Activated CD4-positive, alpha-beta T cell treated with anti-CD3 and anti-CD28 coated beads for 1 hour (primary cell): ENCODE results near the gene METAP1D.

Experiments
- DNase-seq: peaks from one replicate; pipeline ENCODE4 v3.0.0-alpha.2; 2020

Gene METAP1D

GRCh38 chr2:171999161-171999560 is 592 bp upstream of the METAP1D start:
- no peak for DNase-seq

GRCh38 chr2:172000696-172001361 is 1.1 kb downstream of the METAP1D start:
- no peak for DNase-seq

GRCh38 chr2:172007372-172007771 is 7.6 kb downstream of the METAP1D start:
- DNase-seq, result no peak

- DNase-seq, result no peak
These were observed 10.1 kb downstream of the METAP1D start for GRCh38 chr2:172009823-172010222.

GRCh38 chr2:172011812-172012575 is 12.2 kb downstream of the METAP1D start:
- no peak for DNase-seq

- no peak for DNase-seq
These were observed 13.1 kb downstream of the METAP1D start for GRCh38 chr2:172012677-172013391.

- DNase-seq, result no peak
These were observed 13.6 kb downstream of the METAP1D start for GRCh38 chr2:172013396-172013795.

- DNase-seq, result no peak
These were observed 21.6 kb downstream of the METAP1D start for GRCh38 chr2:172021074-172021931.

GRCh38 chr2:172021955-172022354 is 22.2 kb downstream of the METAP1D start:
- DNase-seq, result no peak

GRCh38 chr2:172031536-172031935 is 31.8 kb downstream of the METAP1D start:
- DNase-seq, result no peak

- no peak for DNase-seq
These were observed 38.4 kb downstream of the METAP1D start for GRCh38 chr2:172038121-172038520.

- DNase-seq, result no peak
These were observed 38.9 kb downstream of the METAP1D start for GRCh38 chr2:172038604-172039003.

- no peak for DNase-seq
These were observed 39.4 kb downstream of the METAP1D start for GRCh38 chr2:172039011-172039704.

- DNase-seq, result no peak
These were observed 40.6 kb downstream of the METAP1D start for GRCh38 chr2:172040311-172040710.

- no peak for DNase-seq
These were observed 46.4 kb downstream of the METAP1D start for GRCh38 chr2:172046080-172046678.

- no peak for DNase-seq
These were observed 47.3 kb downstream of the METAP1D start for GRCh38 chr2:172046866-172047565.

- DNase-seq, result no peak
These were observed 48.1 kb downstream of the METAP1D start for GRCh38 chr2:172047566-172048507.

- no peak for DNase-seq
These were observed 49.1 kb downstream of the METAP1D start for GRCh38 chr2:172048508-172049503.
